ENCODE data around the gene PDCD1.
"Not testable (repeated sequence)": the region's sequence is repeated elsewhere in the genome, so short reads cannot be mapped to it uniquely, and the experiment has no call there.

The PDCD1 gene

GRCh38 chr2:241823531-241824437 is 34.9 kb downstream of the PDCD1 start:
- not testable (repeated sequence) for DNase-seq

GRCh38 chr2:241822264-241822623 is 36.5 kb downstream of the PDCD1 start:
- no peak for DNase-seq

GRCh38 chr2:241821460-241822263 is 37.0 kb downstream of the PDCD1 start:
- no peak for DNase-seq

- no peak for DNase-seq
Observed at GRCh38 chr2:241820625-241821384, 37.9 kb downstream of the PDCD1 start.

- DNase-seq, result not testable (repeated sequence)
Observed at GRCh38 chr2:241819947-241820624, 38.6 kb downstream of the PDCD1 start.

- no peak for DNase-seq
Observed at GRCh38 chr2:241818943-241819270, 39.8 kb downstream of the PDCD1 start.

- DNase-seq, result no peak
Observed at GRCh38 chr2:241818229-241818942, 40.3 kb downstream of the PDCD1 start.

- not testable (repeated sequence) for DNase-seq
Observed at GRCh38 chr2:241817821-241818215, 40.9 kb downstream of the PDCD1 start.

GRCh38 chr2:241817126-241817820 is 41.4 kb downstream of the PDCD1 start:
- DNase-seq, result no peak

- no peak for DNase-seq
Observed at GRCh38 chr2:241816431-241817121, 42.1 kb downstream of the PDCD1 start.

- no peak for DNase-seq
Observed at GRCh38 chr2:241815477-241816430, 42.9 kb downstream of the PDCD1 start.

- no peak for DNase-seq
Observed at GRCh38 chr2:241814643-241815476, 43.8 kb downstream of the PDCD1 start.

GRCh38 chr2:241814393-241814642 is 44.4 kb downstream of the PDCD1 start:
- DNase-seq, result no peak

- no peak for DNase-seq
Observed at GRCh38 chr2:241813644-241814392, 44.9 kb downstream of the PDCD1 start.

- DNase-seq, result no peak
Observed at GRCh38 chr2:241812730-241813643, 45.7 kb downstream of the PDCD1 start.

GRCh38 chr2:241811952-241812729 is 46.6 kb downstream of the PDCD1 start:
- no peak for DNase-seq
